HG02852 (cell line): ENCODE results near the gene SERGEF.

ENCODE experiments used
- ATAC-seq: cut with Tn5 transposase; IDR thresholded peaks from one replicate; pipeline ENCODE4 v1.9.1; 2021; ENCODE audit warnings: mild to moderate bottlenecking, moderate library complexity; ENCODE audit not compliant: unreplicated experiment

Gene SERGEF

GRCh38 chr11:17821648-17822400, 191.0 kb downstream of the SERGEF start:
- no peak for ATAC-seq

DNA sequence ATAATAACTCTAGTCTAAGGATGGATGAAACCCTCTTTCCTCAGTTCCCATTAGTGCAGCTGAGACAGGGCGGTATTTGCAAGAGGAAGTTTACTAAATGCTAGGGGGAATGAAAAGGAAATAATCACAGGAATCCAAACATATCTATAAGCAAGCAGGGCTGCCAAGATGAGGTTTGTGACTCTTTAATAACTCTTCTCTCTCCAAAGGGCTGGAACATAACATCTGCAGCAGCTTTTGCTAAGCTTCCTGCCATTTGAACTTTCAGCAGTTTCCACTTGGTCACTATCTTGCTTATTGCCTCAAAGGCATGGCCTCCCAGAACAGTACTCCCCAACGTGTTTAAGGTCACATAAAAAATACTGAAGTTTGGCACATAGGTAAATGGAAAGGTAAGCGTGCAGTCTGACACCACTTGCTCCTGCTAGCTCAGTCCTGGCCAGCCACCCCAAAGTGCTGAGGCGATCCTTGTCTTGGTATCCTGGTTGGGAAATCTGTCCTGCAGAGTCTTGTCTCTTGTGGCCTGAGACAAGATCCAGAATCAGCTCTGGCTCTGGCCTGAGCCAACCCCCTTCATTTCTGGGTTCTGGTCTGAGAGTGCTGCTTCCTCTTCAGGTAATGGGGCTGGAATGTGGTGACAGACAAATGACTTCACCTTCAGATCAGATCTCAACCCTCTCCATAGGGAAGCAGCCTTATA, 196.5 kb downstream of the SERGEF start:
- ATAC-seq = no peak

- no peak for ATAC-seq
Measured at GRCh38 chr11:17814546-17814945, 198.3 kb downstream of the SERGEF start.

DNA sequence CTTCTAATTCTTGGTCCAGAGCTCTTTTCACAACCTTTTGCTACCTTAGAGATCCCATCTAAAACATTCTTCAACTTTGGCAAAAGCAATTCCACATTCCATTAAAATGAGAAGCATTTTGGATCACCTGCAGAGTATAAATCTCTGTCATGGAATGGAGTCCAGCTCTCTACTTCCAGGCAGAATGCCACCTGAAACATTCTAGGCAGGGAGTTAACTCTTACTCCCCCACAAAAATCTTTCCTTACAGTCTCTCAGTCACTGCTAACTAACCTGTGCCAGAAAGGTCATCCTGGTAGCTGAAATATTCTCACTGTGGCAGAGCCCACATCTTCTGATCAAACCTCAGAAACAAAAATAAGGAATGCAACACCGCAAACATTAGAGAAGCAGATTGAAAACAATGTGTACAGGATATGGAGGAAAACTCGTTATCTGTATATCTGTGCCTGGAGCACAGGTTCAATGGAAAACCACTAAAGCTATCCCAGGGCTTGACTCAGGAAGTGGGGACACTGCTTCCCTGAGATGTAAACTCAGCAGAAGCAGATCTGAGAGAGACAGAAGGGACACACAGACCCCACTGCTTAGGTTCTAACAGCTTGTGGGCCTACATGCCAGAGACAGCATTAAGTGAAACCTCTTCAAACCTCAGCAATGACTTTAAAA, 199.3 kb downstream of the SERGEF start:
- ATAC-seq = no peak

GRCh38 chr11:17812865-17813187, 200.0 kb downstream of the SERGEF start:
- no peak for ATAC-seq

GRCh38 chr11:17812091-17812864, 200.6 kb downstream of the SERGEF start:
- ATAC-seq = no peak

DNA sequence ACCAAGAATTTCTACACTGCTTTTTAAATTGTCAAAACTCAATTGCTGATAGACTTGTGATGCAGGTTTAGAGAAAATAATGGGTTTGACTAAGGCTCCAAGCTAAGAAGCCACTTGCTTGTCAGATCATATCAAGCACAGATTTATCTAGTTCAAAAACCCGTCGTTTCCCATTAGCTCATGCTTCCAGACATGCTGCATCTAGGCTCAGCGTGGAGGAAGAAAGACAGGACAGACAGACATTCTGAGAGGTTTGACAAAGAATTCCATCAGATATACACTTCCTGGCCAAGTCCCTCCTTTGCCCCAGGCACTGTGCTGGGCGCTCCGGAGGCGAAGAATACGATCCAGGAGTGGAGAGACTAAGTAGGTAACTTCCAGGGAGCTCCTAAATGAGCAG, 201.5 kb downstream of the SERGEF start:
- no peak for ATAC-seq

DNA sequence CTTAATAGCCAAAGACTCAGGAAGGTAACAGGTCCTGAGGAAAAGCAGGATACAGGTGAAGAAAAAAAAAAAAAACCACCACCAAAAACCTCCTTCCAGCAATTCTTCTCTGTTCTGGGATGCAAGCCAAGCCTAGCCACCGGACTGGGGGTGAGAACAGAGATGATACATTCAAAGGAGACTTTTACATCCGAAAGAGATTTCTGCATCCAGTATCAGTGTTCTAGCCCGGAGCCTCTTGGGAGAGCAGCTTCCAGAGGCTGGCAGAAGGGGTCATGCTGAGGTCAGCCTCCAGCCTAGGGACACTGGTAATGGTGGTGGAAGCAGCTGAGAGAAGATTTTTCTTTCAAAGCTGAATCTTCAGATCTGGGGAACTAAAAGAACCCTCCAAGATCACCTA, 202.1 kb downstream of the SERGEF start:
- no peak for ATAC-seq

DNA sequence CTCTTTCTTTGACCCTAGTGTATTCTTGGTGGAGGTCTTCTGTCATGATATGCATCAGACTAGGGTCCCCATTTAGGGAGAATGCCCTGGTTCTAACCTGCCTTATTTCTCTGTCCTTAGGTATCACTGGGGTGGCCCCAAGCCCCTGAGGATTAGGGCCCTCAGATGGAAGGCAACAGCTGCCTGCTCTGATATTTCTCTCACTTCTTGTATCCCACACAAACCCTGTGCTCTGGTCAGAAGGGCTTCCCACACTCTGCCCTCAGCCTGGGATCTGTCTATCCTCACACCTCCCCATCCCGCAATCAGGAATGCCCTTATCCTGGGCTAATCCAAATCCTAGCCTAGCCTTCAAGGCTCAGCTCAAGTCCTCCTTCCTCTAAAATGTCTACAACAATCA, 202.8 kb downstream of the SERGEF start:
- ATAC-seq = no peak

DNA sequence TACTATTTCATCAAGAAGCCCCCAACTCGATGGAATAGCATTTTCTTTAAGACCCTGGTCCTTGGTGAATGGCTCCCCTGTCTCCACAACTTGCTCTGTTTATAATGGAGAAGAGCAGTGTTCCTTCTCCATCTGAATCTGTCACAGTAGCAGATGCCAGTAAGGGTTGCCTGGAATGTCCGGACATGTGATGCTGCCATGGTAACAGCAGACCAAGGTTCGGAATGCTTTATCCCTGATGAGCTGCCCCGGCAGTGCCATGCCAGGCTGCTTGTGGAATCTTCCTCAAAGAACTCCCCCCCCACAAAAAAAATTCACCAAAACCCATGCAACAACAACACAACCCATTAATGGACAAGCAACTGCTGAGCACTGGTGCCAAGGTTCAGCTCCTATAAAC, 205.8 kb downstream of the SERGEF start:
- no peak for ATAC-seq

- ATAC-seq = no peak
Measured at GRCh38 chr11:17805873-17806272, 207.0 kb downstream of the SERGEF start.

DNA sequence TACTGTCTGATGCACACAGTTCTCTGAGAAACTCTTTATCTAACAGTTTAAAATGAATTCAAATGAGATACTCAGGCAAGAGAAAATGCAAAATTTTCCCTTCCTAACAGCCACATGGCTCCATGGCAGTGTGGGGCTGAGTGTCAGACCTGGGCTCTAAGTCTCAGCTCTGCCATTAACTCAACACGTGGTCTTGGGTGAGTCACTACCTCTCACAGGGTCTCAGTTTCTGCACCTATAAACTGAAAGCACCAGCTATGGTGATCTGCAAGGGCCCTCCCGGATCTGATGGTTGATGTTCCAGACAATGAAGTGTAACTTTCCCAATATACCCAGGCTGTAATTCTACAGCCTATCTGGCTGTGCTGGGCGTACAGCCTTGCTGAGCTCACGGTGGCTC, 207.8 kb downstream of the SERGEF start:
- ATAC-seq = no peak

- ATAC-seq = no peak
Measured at GRCh38 chr11:17803754-17804334, 209.0 kb downstream of the SERGEF start.

DNA sequence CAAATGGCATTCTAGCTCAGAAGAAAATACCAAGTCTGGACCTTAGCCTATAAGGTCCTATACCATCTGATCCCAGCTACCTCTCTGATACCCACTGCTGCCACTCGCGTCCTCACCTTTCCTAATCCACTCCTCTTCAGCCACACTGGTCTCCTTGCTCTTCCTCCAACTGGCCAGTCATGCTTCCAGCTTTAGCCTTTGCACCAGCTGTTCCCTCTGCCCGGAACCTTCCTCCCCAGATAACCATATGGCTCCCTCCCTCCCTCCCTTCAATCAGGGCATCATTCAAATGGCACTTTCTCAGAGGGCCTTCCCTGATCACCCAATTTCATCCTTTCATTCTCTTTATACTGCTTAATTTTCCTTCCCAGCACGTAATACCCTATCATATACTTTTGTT, 210.4 kb downstream of the SERGEF start:
- ATAC-seq = no peak

GRCh38 chr11:17801166-17801565, 211.7 kb downstream of the SERGEF start:
- ATAC-seq = no peak

GRCh38 chr11:17799147-17799546, 213.7 kb downstream of the SERGEF start:
- no peak for ATAC-seq

DNA sequence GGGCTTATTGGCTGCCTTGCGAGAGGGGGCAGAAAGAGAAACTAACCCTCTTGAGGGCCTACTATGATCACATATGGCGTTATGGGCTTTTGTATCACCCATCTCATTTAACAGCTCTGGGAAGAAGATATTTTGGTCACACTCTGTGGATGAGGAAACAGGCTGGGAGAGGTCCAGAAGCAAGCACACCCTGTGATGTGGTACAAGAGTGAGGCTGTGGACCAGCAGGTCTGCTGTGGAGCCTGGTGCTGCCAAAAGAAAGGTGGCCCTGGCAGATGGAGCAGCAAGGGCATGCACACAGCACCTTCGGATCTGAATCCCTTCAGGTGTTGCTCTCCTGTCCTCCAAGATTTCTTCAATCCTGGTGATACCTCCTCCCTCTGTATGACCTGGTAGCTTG, 214.1 kb downstream of the SERGEF start:
- ATAC-seq = no peak

- no peak for ATAC-seq
Measured at GRCh38 chr11:17798253-17798652, 214.6 kb downstream of the SERGEF start.

GRCh38 chr11:17796154-17796553, 216.7 kb downstream of the SERGEF start:
- no peak for ATAC-seq

GRCh38 chr11:17794981-17795380, 217.9 kb downstream of the SERGEF start:
- no peak for ATAC-seq

- ATAC-seq = no peak
Measured at GRCh38 chr11:17793642-17794170, 219.1 kb downstream of the SERGEF start.
